Stimulated activated CD8-positive, alpha-beta memory T cell treated with anti-CD3 and anti-CD28 coated beads, Interleukin-15, amount 100 ng/mL, for 48 hours (primary cell): ENCODE data around the gene OXTR.

Experiments
- DNase-seq, 2 donors: peaks; one replicate each; pipeline ENCODE4 v3.0.0-alpha.2; 2020; ENCODE audit warnings: low read depth in 2 of 2

Gene OXTR

DNA sequence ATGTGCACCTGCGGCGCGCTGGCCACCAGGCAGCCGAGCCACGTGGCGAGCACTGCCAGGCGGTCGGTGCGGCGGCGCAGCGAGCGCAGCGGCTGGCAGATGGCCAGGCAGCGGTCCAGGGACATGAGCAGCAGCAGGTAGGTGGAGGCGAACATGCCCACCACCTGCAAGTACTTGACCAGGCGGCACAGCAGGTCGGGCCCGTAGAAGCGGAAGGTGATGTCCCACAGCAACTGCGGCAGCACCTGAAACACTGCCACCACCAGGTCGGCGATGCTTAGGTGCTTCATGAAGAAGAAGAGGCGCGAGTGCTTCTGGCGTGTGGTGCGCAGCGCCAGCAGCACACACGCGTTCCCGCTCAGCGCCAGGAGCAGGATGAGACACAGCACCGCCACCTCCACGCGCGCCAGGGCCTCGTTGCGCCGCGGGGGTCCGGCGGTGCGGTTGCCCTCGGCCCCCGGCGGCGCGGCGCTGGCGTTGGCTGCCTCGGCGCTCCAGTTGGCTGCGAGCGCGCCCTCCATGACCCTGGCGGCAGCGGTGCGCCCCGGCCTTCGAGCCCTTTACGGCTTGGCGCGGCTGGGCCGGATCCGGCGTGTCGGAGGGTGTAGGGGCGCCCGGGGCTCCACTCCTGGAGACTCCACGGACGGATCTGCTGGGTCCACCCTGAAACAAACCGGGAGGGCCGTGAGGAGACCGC is 1.6 kb downstream of the OXTR start:
- peak in 1 of 2 donors; percentile 4 for DNase-seq

GRCh38 chr3:8767256-8767666 is 2.2 kb downstream of the OXTR start:
- DNase-seq, result no peak

DNA sequence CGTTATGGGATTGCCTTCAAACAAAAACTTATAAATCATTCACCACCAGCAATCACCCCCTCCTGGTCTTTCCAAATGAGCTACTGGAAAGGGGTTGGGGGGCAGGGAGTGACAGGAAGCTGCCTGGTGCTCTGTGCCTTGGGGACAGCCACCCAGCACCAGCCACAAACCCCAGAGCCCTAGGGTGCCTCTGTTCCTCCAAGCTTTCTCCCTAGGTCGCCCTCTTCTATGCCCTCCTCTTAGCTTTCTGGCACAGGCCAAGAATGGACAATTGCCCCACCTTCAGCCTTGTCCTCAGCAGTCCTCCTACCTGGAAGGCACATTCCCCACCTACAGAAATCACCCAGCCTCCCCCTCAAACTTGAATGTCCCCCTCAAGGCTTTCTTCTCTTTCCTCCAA is 3.3 kb downstream of the OXTR start:
- no peak for DNase-seq

DNA sequence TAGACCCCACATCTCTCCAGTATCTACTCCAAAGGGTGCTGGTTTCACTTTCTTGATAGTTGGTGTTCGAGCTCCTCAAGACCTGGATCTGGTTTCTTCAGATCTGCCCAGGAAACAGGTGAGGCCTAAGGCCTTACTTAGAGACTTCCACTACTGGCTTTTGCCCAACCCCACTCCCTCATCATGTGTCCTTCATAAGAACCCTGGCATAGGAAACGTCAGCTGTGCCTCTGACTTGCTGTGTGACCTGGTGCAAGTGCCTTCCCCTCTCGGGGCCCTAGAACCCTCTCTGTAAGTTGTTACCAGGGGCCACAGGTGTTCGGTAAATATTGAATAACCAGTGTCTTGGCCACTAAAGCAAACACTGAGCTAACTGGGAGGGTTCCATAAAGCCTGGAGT is 3.9 kb downstream of the OXTR start:
- no peak for DNase-seq

- no peak for DNase-seq
Observed at GRCh38 chr3:8764528-8764927, 4.9 kb downstream of the OXTR start.

- no peak for DNase-seq
Observed at GRCh38 chr3:8762607-8763377, 6.6 kb downstream of the OXTR start.

DNA sequence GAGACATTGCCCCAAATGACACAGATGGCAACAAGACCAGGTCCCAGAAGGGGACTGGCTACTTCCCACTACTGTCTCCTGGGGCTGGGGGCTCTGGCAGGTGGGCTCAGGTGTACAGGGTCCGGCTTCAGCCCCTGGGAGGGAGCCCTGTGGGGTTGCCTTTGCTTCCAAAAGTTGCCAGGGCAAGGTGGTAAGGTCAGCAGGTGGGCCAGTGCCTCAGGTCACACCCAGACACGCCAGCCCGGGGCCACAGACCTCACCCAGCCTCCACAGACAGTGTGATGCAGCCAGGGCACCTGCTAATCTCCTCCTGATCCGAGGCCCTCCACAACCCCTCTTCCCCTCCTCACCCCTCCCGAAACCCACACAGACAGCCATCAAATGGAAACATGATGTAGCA is 7.5 kb downstream of the OXTR start:
- no peak for DNase-seq

DNA sequence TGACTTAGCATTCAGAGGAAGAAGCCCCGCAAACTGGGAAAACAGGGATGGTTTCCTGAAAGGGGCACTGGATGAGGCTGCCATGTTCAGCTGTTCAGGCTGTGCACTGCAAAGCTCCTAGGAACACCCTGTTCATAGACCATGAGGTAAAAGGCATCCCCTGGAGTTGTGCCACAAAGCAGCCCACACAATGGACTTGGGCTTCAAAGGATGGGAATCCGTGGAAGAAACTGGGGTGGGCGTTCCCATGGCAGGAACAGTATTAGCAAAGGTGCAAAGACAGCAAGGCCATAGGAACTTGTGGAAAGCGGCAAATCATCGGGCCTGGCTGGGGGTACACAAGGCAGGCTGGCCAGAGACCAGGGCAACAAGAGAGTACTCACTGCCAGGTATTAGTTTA is 8.9 kb downstream of the OXTR start:
- no peak for DNase-seq

GRCh38 chr3:8760091-8760490 is 9.3 kb downstream of the OXTR start:
- no peak for DNase-seq

DNA sequence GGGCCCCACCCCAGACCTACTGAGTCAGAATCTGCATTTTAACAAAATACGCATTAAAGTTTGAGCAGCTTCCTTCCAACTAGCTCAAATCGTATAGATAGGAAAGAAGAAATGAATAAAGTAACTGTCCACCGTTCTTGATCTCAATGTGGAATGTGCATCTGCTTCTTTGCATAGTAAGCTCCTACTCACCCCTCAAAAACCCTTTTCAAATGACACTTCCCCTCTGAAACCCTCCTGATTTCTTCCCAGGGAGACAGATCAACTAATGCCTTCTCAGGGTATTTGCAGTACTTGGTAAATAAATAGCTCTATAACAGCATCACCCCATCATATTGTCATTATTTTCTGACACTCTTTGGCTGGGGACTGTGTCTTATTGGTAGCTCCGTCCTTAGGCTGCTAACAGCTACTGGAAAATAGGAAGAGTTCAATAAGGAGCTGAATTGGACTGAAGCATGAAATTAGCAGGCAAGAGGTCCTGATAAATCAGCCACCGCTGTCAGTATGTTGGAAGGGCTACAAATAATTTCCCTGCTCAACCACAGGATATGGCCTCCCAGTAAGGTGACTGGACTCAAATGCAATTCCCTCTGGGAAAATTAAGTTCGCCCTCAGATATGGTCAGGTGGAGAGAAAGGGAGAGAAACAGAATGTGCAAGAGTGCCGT is 10.2 kb downstream of the OXTR start:
- no peak for DNase-seq

DNA sequence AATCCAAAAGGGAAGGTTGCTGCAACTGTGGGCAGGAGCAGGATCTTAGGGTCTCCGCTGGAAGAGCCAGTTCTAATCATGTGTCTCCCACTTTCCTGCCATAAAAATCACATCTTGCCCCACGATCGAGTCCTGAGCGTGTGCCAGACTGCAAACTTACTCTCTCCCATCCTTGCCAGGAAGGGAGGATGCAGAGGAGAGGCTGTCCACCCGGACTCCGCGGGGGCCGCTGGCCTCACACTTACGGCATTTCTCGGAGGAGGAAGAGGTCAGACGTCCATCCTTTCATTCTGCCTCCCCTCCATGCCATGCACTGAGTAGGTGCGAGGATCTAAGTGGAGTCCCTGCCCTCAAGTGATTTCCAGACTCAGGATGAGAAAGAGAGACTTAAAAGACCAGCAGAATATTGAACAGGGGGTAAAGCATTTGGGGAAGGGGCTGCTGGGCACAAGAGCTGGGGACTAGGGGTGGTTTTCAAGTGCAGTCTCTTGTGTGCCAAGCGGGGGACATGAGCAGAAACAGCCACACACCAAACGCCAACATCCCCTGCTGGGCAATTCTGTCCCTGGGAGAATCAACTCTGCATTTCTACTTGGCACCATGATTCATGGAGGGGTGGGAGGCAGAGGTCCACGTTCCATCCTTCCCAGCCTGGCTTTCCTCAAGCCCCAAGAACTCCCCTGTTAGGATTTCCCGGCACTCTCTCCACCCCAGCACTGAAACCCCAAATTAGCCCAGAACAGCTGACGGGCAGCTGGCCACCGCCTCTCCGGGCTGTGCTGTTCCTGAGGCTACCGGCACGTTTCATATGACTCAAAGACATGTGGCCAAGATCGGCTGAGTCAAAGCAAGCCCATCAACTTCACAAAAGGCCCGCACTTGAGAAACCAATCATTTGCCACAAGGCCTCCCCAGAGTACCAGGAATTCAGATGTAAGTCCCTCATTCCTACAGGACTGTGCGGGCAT is 11.6 kb downstream of the OXTR start:
- DNase-seq, result no peak

- DNase-seq, result no peak
Observed at GRCh38 chr3:8756671-8757070, 12.7 kb downstream of the OXTR start.

- no peak for DNase-seq
Observed at GRCh38 chr3:8755564-8756237, 13.7 kb downstream of the OXTR start.

- no peak for DNase-seq
Observed at GRCh38 chr3:8755097-8755496, 14.3 kb downstream of the OXTR start.

DNA sequence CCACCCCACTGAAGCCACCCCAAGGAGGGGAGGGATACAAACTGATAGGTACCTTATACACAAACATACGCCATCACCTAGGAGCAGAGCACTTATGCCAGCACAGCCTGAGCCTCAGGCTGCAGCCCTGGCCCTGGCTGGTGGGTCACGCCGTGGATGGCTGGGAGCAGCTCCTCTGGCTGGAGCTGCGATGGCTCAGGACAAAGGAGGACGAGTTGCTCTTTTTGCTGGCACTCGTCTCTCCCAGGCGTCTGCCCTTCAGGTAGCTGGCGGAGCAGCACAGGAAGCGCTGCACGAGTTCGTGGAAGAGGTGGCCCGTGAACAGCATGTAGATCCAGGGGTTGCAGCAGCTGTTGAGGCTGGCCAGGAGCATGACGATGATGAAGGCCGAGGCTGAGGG is 16.6 kb downstream of the OXTR start:
- no peak for DNase-seq

GRCh38 chr3:8749316-8749715 is 20.1 kb downstream of the OXTR start:
- no peak for DNase-seq

DNA sequence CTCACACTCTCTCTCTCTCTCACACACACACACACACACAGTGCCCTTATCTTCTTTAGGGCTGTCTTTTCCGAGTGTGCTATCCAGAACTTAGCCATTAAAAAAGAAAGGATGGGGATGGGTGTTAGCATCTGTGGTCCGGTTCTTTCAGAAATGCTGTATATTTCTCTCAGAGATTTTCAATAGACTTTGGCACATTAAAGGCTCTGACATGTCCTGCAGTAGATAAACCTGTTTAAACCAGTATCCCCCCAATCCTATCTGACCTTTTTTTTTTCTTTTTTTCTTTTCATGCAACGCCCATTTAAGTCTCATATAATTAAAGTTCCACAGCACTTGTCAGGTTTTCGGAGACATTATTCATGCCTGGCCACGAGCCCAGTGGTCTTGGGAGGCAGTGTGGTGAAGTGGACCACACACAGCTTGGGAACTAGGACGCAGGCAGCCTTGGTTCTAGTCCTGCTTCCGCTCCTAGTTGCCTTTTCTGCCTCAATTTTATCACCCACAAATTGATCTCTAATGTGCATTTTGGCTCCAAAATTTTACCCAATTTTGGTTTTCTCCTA is 22.6 kb downstream of the OXTR start:
- no peak for DNase-seq

DNA sequence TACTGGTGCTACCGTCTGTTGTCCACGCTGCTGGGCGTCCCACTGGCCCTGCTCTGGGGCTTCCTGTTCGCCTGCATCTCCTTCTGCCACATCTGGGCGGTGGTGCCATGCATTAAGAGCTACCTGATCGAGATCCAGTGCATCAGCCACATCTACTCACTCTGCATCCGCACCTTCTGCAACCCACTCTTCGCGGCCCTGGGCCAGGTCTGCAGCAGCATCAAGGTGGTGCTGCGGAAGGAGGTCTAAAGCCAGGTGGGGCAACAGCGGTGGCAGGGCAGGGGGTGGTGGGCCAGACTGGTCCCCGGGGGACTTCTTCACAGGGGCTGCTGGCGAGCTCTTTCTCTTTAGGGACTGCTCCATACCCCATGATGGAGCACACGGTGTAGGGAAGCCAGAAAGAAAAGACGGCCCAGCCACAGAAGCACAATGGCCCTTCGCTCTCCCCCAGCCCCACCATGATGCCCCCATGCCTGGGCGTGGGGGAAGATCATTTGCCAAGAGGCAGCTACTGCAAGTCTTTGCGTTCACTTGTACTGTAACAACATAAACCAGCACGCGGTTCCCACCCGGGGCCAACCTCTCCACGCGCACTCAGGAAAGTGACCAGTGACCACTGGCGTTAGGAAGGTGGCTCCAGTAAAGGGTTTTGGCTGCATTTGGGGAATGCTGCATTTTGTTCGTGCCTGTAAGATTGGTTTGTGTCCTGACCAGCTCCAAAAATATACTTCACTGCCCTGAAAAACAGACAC is 23.6 kb downstream of the OXTR start:
- DNase-seq, result no peak

DNA sequence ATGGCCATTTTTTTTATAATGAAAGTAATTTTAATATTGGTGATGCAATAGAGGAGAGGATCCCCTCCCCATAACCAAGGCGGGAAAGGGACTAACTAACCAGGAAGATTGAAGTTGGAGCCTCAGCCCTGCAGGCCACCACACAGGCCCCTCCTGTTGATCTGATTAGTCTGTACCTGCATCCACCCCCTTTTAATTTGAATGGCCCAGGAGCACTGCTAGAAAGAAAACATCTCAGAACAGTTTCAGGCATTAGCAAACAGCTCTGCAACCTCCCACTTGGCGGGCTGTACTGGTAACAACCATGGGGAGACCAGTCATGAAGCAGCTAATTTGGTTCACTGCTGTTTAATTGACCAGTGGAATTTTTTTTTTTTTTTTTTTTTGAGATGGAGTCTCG is 25.5 kb downstream of the OXTR start:
- DNase-seq, result no peak

DNA sequence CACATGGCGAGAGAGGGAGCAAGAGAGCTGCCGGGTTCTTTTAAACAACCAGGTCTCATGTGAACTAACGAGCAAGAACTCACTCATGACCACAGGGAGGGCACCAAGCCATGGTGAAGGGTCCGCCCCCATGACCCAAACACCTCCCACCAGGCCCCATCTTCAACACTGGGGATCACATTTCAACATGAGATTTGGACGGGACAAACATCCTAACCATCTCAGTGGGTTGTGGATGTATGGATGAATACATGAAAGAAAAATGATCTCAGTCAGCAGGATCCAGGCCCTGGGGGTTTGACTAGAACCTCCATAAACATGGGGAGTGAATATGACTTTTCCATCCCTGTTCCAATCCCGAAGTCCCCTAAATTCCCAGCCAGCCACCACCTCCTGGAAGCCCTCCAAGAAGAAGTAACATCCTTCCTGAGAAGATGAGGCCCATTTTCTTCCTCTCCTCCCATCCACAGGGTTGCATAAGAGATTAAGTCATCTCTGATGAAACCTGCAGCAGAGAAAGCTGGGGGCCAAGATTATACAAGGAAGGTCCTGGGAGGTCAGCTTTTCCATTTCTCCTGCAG is 26.3 kb downstream of the OXTR start:
- DNase-seq, result no peak
